DMS153 treated with DMSO at 0.1 percent for 48 hours (cell line): ENCODE data around the gene CD34.
"Not testable (repeated sequence)": the region's sequence is repeated elsewhere in the genome, so short reads cannot be mapped to it uniquely, and the experiment has no call there.

ENCODE experiments used
- DNase-seq: peaks from one replicate; lab custom pipeline; 2025; ENCODE audit not compliant: unreplicated experiment; lab: John Stamatoyannopoulos, UW

CD34 gene

DNA sequence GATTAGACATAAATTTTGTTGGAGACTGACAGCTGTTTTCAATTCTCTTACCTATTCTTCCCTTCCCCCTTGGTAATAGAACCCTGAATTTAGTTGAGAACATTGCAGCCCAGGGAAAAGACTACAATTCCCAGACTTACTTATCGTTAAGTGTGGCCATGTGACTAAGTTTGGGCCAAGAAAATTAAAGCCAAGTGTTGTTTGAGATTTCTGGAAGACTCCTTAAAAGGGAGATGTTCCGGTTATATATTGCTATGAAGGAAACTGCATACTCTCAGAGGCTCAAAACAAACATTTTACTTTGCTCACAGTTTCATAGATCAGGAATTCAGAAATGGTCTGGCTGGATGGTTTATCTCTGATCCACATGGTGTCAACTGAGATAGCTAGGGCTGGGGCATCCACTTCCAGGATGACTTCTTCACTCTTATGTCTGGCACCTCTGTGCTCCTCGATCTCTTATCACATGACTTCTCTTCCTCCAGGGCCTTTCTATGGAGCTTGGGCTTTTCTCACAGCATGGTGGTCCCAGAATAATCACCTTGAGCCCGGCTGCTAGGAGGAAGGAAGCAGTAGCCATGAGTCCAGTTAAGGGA, 22.4 kb upstream of the CD34 start:
- no peak for DNase-seq

GRCh38 chr1:207926984-207927383, 16.1 kb upstream of the CD34 start:
- no peak for DNase-seq

DNA sequence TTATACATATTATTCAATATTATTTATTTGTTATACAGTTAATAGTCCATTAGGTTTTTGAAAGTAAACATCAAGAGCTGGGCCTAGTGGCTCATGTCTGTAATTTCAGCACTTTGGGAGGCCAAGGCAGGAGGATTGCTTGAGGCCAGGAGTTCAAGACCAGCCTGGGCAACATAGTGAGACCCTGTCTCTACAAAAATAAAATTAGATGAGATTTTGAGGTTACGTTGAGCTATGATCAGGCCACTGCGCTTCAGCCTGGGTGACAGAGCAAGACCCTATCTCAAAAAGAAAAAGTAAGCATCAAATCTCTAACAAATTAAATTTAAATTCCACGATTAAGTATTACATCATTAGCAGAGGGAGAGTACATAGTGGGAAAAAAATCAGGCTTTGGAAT, 15.0 kb upstream of the CD34 start:
- DNase-seq, result not testable (repeated sequence)

DNA sequence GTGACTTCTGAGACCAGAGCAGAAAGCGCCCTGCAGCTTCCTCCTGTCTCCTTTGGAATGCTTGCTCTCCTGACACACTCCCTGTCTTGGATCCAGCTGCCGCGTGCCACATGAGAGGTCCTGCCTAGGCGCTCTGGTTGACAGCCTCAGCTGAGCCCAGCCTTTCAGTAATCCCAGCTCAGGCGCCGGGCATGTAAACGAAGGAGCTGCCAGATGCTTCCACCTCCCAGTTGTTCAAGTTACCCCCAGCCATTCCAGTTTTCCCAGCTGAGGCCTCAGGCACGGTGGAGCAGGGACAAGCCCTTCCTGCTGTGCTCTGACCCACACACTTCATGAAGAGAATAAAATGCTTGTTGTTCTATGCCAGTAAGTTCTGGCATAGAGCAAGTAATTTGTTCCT, 14.3 kb upstream of the CD34 start:
- DNase-seq, result no peak

DNA sequence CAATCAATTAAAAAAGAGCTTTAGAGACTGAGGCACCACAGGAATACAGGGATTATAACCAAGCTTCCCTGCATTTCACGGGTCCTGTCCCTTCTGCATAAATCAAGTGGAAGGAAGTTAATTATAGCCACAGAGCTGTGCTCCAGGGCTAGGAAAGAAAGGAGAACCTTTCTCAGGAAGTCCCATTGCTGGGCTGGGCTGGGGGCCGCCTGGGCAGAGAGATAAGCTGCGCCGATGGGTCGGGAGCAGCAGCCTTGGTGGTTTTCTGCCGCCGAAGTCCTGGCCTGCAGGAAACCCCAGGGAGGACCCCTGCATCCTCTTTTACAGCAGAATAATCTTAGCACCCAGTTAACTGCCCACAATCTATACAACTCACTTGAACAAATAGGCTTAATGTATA, 12.6 kb upstream of the CD34 start:
- DNase-seq, result no peak

GRCh38 chr1:207923121-207923520, 12.2 kb upstream of the CD34 start:
- no peak for DNase-seq

DNA sequence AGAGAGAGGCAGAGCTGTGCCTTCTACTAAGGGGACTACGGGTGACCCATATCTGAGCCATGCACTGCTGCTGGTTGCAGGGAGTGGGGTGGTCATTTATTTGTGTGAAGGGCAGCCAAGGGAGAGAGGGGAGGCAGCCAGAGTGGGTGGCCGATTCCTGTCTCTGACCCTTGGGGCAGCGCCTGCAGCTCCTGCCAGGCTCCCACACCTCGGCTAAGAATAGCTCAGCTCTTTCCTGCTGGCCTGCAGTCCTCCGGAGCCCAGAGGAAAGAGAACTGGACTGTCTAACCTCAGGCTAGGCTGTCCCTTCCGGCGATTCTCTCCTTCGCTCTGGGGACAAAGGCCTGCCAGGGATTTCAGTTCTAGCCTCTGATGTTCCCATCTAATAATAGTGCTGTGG, 11.6 kb upstream of the CD34 start:
- DNase-seq, result no peak

DNA sequence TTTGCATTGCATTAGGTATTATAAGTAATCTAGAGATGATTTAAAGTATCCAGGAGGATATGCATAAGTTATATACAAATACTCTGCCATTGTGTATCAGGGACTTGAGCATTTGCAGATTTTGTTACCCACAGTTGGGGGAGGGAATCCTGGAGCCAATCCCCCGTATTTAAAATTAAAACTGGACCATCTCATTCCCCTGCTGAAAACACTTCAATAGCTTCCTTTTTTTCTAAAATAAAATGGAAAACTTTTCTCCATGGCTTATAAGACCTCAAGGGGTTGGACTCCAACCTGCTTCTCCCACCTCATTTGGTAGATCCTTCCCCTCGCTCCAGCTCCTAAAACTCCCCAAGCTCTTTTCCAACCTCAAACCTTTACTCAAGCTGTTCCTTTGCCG, 10.4 kb upstream of the CD34 start:
- no peak for DNase-seq

GRCh38 chr1:207920444-207921021, 9.6 kb upstream of the CD34 start:
- DNase-seq, result no peak

DNA sequence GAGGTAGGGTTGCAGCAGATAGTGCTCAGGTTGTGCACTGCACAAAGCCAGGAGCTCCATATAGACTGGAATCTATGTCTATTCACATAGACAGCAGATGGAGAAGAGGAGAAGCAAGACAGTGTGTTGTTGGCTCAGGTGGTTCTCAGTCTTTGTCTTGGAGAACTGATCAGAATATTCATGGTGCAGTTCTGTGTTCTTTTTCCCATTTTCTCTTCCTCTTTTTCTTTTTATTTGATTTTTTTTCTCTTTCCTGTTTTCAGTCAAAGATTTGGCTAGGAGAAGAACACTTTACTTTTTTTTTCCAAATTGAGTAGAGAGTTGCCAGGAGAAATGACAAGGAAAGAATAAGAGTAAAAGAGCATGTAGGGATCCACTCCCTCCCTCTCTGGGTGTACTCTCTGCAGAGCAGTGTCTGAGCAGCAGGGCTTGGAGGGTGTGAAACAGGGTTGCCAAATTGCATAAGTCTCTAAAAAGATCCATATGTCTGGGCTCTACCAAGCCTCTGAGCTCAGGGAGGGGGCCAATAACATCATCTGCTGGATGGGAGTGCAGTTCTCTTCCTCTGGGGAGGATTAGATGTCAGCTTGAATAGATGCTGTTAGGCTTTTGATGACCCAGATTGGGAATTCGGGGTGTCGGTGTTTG, 8.7 kb upstream of the CD34 start:
- no peak for DNase-seq

- DNase-seq, result no peak
Measured at GRCh38 chr1:207918581-207918980, 7.7 kb upstream of the CD34 start.

DNA sequence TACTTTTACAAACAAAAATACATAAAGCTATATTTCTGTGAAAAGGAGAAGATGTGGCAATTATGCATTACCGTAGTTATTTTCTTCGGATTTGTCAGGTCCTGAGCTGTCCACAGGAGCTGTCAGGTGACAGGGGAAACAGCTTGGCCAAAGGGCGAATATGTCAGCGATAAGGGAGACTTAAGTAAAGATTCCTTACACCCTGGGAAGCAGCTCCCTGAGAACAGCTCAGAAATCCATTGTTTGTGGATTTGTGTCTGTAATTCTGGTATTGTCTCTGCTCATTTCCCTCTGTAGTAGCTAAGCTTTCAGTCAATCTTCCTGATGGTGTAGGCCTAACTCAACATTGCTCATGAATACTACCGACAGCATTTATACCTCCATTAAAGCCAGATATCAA, 7.1 kb upstream of the CD34 start:
- DNase-seq, result no peak

DNA sequence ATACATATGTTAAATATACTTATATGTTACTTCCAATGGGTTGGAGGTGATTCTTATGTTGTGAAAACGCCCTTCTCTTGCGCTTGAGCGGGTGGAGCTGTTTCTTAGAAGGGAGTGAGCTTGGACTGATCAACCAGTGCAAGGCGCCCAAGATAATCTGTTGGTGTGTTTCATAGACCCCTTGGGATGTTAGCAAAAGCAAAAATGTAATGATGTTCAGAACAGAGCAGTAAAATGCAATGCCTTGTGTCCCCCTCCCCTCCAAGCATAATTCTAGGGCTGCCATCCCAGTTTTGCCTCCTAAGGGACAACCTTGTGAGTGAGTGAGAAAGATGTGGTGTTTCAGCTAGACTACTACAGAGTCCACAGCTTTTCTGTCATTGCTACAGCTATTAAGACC, 6.2 kb upstream of the CD34 start:
- no peak for DNase-seq

- no peak for DNase-seq
Measured at GRCh38 chr1:207913951-207914350, 3.0 kb upstream of the CD34 start.

- DNase-seq, result no peak
Measured at GRCh38 chr1:207911856-207912760, 1.2 kb upstream of the CD34 start.

GRCh38 chr1:207909687-207910086, 1.2 kb downstream of the CD34 start:
- DNase-seq, result no peak

- no peak for DNase-seq
Measured at GRCh38 chr1:207908107-207908734, 2.7 kb downstream of the CD34 start.

- DNase-seq, result no peak
Measured at GRCh38 chr1:207904391-207904790, 6.5 kb downstream of the CD34 start.

DNA sequence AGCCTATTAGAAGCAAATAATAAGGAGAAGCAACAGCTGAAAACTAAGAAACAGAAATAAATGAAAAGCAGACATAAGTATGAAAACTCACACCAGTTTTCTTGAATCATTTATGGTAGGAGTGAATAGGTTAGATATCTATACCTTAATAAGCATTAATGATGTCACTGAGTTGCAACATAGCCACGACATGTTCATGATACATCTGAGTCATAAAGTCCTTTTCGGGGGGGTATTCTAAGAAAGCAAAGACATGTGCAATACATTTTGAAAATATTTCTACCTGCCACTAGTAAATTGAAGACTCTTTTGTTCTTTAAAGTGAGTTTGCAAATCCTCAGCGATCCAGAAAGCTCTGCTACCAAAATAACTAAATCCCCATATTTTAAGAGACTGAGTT, 7.2 kb downstream of the CD34 start:
- no peak for DNase-seq

- DNase-seq, result no peak
Measured at GRCh38 chr1:207903053-207903452, 7.9 kb downstream of the CD34 start.

DNA sequence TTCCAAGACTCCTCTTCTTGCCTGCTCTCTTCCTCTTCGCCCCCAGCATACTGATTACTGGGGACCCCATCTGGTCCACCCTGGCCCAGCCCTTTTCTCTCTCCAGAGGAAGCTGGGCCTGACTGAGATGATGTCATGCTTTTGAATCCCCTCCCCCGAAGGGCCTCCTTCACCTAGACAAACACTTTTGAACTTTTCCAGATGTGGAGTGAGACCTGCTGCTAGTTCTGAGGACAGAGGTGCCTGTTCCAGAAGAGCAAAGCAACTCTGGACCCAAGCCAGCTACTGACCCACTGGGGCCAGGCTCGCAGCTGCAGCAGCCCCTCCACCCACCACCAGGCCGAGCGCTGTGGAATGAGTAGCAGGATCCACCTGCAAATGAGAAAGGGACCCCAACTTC, 8.4 kb downstream of the CD34 start:
- DNase-seq, result no peak
